Activated effector memory CD4-positive, alpha-beta T cell treated with anti-CD3 and anti-CD28 coated beads, Interleukin-2, amount 50 U/mL, for 16 hours (primary cell): ENCODE data around the gene RGS1.

ENCODE experiments used
- DNase-seq: peaks from one replicate; pipeline ENCODE4 v3.0.0-alpha.2; 2020

RGS1 gene

GRCh38 chr1:192584866-192585265 lies 9.3 kb downstream of the RGS1 start:
- DNase-seq = no peak

GRCh38 chr1:192587386-192588266 lies 12.1 kb downstream of the RGS1 start:
- no peak for DNase-seq

GRCh38 chr1:192588546-192588945 lies 13.0 kb downstream of the RGS1 start:
- no peak for DNase-seq

- no peak for DNase-seq
Observed at GRCh38 chr1:192589813-192590212, 14.2 kb downstream of the RGS1 start.

- DNase-seq = no peak
Observed at GRCh38 chr1:192592517-192592916, 16.9 kb downstream of the RGS1 start.

GRCh38 chr1:192592981-192593708 lies 17.6 kb downstream of the RGS1 start:
- no peak for DNase-seq

- DNase-seq = no peak
Observed at GRCh38 chr1:192595299-192595698, 19.7 kb downstream of the RGS1 start.

- no peak for DNase-seq
Observed at GRCh38 chr1:192598589-192598988, 23.0 kb downstream of the RGS1 start.

GRCh38 chr1:192600275-192600674 lies 24.7 kb downstream of the RGS1 start:
- DNase-seq = no peak

GRCh38 chr1:192601143-192601542 lies 25.6 kb downstream of the RGS1 start:
- DNase-seq = no peak

GRCh38 chr1:192601567-192601966 lies 26.0 kb downstream of the RGS1 start:
- DNase-seq = no peak

GRCh38 chr1:192602757-192603156 lies 27.2 kb downstream of the RGS1 start:
- no peak for DNase-seq

- DNase-seq = no peak
Observed at GRCh38 chr1:192603218-192603787, 27.7 kb downstream of the RGS1 start.

GRCh38 chr1:192604979-192605620 lies 29.5 kb downstream of the RGS1 start:
- no peak for DNase-seq

GRCh38 chr1:192608671-192609070 lies 33.1 kb downstream of the RGS1 start:
- DNase-seq = no peak

- peak; percentile 77 for DNase-seq
Observed at GRCh38 chr1:192609110-192610079, 33.8 kb downstream of the RGS1 start.

GRCh38 chr1:192610112-192610889 lies 34.7 kb downstream of the RGS1 start:
- no peak for DNase-seq

- DNase-seq = no peak
Observed at GRCh38 chr1:192615055-192615454, 39.5 kb downstream of the RGS1 start.

- DNase-seq = no peak
Observed at GRCh38 chr1:192620071-192620635, 44.6 kb downstream of the RGS1 start.

GRCh38 chr1:192626366-192627179 lies 51.0 kb downstream of the RGS1 start:
- no peak for DNase-seq
